IMR-90 (cell line): ENCODE data around the gene PI4K2B. TPM values are rescaled to one million over a fixed set of nuclear protein-coding genes. Genes with fewer than 3 reads are reported as not detected.

ENCODE experiments used
- ATAC-seq: fragments of 200-7000 bp; cut with Tn5 transposase; 2 replicates; pipeline ENCODE4 v1.9.1; 2020; ENCODE audit warnings: low read depth, mild to moderate bottlenecking, moderate library complexity
- BruUV-seq: library from RNA; stranded (reverse); fragments of 400-500 nt; replicated peaks from 2 replicates; lab custom pipeline; 2021; lab: Mats Ljungman, UMichigan
- CTCF ChIA-PET: fragments of 300-600 bp; formaldehyde crosslinking; extraction: SDS; loops from one replicate; lab custom pipeline; 2021; ENCODE audit warnings: antibody characterized with exemption; lab: Yijun Ruan, JAX
- POLR2A ChIA-PET: fragments of 300-600 bp; sonication (Branson Sonifier 250); formaldehyde crosslinking; loops from one replicate; lab custom pipeline; 2022; ENCODE audit warnings: antibody characterized with exemption; ENCODE audit not compliant: unreplicated experiment; lab: Charles Lee
- DNase-seq: peaks from one replicate; pipeline ENCODE4 v3.0.0; 2013
- H2AFZ ChIP-seq: replicated peaks from 2 replicates; pipeline ENCODE3; 2013; ENCODE audit warnings: low read length, mild to moderate bottlenecking; ENCODE audit not compliant: poor library complexity
- H2AK5ac ChIP-seq: 2 replicates; pipeline ENCODE4 v1.6.1; 2013; ENCODE audit warnings: low read depth, low read length, inconsistent platforms
- H2AK9ac ChIP-seq: replicated peaks from 2 replicates; pipeline ENCODE3; 2013; ENCODE audit warnings: mild to moderate bottlenecking, low read depth, low read length, moderate library complexity; ENCODE audit not compliant: poor library complexity
- H2BK120ac ChIP-seq: 2 replicates; pipeline ENCODE4 v1.6.1; 2013; ENCODE audit warnings: low read depth, low read length, inconsistent platforms
- H2BK15ac ChIP-seq: 3 replicates; pipeline ENCODE4 v1.6.1; 2013; ENCODE audit warnings: low read depth, low read length, inconsistent platforms
- H2BK20ac ChIP-seq: 2 replicates; pipeline ENCODE4 v1.6.1; 2013; ENCODE audit warnings: low read depth, mild to moderate bottlenecking, inconsistent platforms, low read length, moderate library complexity
- H2BK5ac ChIP-seq: 2 replicates; pipeline ENCODE4 v1.6.1; 2013; ENCODE audit warnings: mild to moderate bottlenecking, low read depth, low read length, inconsistent platforms; ENCODE audit not compliant: poor library complexity, severe bottlenecking
- H3K14ac ChIP-seq: replicated peaks from 2 replicates; pipeline ENCODE4 v1.6.1; 2013; ENCODE audit warnings: low read depth, low read length, inconsistent platforms
- H3K18ac ChIP-seq: 2 replicates; pipeline ENCODE4 v1.6.1; 2013; ENCODE audit warnings: low read depth, low read length, control low read depth
- H3K23ac ChIP-seq: 2 replicates; pipeline ENCODE4 v1.6.1; 2013; ENCODE audit warnings: low read depth, low read length, inconsistent platforms
- H3K27ac ChIP-seq: 2 replicates; pipeline ENCODE4 v1.5.1; 2013; ENCODE audit warnings: mild to moderate bottlenecking, control low read depth, low read length; ENCODE audit not compliant: insufficient read depth
- H3K27me3 ChIP-seq: 2 replicates; pipeline ENCODE4 v1.6.1; 2013; ENCODE audit warnings: low read length; ENCODE audit not compliant: control insufficient read depth, insufficient read depth
- H3K36me3 ChIP-seq: 2 replicates; pipeline ENCODE4 v1.6.1; 2013; ENCODE audit warnings: low read length, mixed read lengths; ENCODE audit not compliant: control insufficient read depth, insufficient read depth
- H3K4ac ChIP-seq: 2 replicates; pipeline ENCODE4 v1.6.1; 2013; ENCODE audit warnings: low read depth, low read length, inconsistent platforms
- H3K4me1 ChIP-seq: 2 replicates; pipeline ENCODE4 v1.6.1; 2013; ENCODE audit warnings: low read length, mixed read lengths; ENCODE audit not compliant: control insufficient read depth, insufficient read depth
- H3K4me2 ChIP-seq: 2 replicates; pipeline ENCODE4 v1.6.1; 2013; ENCODE audit warnings: low read depth, mild to moderate bottlenecking, control low read depth, low read length, moderate library complexity
- H3K4me3 ChIP-seq: 2 replicates; pipeline ENCODE4 v1.5.1; 2013; ENCODE audit warnings: low read depth, mild to moderate bottlenecking, control low read depth, low read length, moderate library complexity; ENCODE audit not compliant: insufficient read depth
- H3K56ac ChIP-seq: 2 replicates; pipeline ENCODE4 v1.6.1; 2013; ENCODE audit warnings: low read length, inconsistent platforms; ENCODE audit not compliant: insufficient read depth; ENCODE audit errors: extremely low read depth
- H3K79me1 ChIP-seq, 2 experiments: 2 replicates each; pipeline ENCODE4 v1.6.1; 2013; ENCODE audit warnings: low read length in 2 of 2, inconsistent platforms in 1 of 2, low read depth in 1 of 2
- H3K9ac ChIP-seq: 2 replicates; pipeline ENCODE4 v1.6.1; 2013; ENCODE audit warnings: low read depth, low read length, control low read depth
- H3K9me1 ChIP-seq: 2 replicates; pipeline ENCODE4 v1.6.1; 2013; ENCODE audit warnings: low read length, inconsistent platforms; ENCODE audit not compliant: insufficient read depth
- H3K9me3 ChIP-seq: 2 replicates; pipeline ENCODE4 v1.6.1; 2013; ENCODE audit warnings: low read length; ENCODE audit not compliant: control insufficient read depth, insufficient read depth
- H4K20me1 ChIP-seq: 2 replicates; pipeline ENCODE4 v1.6.1; 2013; ENCODE audit warnings: low read length, inconsistent platforms; ENCODE audit not compliant: insufficient read depth
- H4K5ac ChIP-seq: 2 replicates; pipeline ENCODE4 v1.6.1; 2013; ENCODE audit warnings: mild to moderate bottlenecking, low read depth, low read length, control low read depth
- H4K8ac ChIP-seq, 2 experiments: 2 replicates each; pipeline ENCODE4 v1.6.1; 2013; ENCODE audit warnings: low read depth in 2 of 2, low read length in 2 of 2, control low read depth in 1 of 2, inconsistent platforms in 1 of 2
- H4K91ac ChIP-seq: 2 replicates; pipeline ENCODE4 v1.6.1; 2013; ENCODE audit warnings: low read depth, low read length, inconsistent platforms; ENCODE audit not compliant: insufficient read depth
- BHLHE40 ChIP-seq: fragments of 150-350 bp; IDR thresholded peaks from 2 replicates; pipeline ENCODE4 v1.6.1; 2016; ENCODE audit warnings: mild to moderate bottlenecking, low read depth, low read length
- CEBPB ChIP-seq: IDR thresholded peaks from 2 replicates; pipeline ENCODE4 v1.6.1; 2012; ENCODE audit warnings: low read depth, low read length, improper control_type of control experiment
- CTCF ChIP-seq: conservative IDR thresholded peaks from 2 replicates; pipeline ENCODE4 v1.5.1; 2012; ENCODE audit warnings: mild to moderate bottlenecking, low read depth, low read length, improper control_type of control experiment
- ELK1 ChIP-seq: fragments of 150-350 bp; IDR thresholded peaks from 2 replicates; pipeline ENCODE4 v1.6.1; 2016; ENCODE audit warnings: low read depth, mild to moderate bottlenecking, low read length, moderate library complexity, borderline replicate concordance
- MAFK ChIP-seq: IDR thresholded peaks from 2 replicates; pipeline ENCODE4 v1.6.1; 2012; ENCODE audit warnings: low read depth, low read length, improper control_type of control experiment
- MAZ ChIP-seq: IDR thresholded peaks from 2 replicates; pipeline ENCODE4 v1.6.1; 2012; ENCODE audit warnings: low read depth, mild to moderate bottlenecking, low read length, improper control_type of control experiment, moderate library complexity, borderline replicate concordance
- MXI1 ChIP-seq: IDR thresholded peaks from 2 replicates; pipeline ENCODE4 v1.6.1; 2012; ENCODE audit warnings: low read depth, mild to moderate bottlenecking, low read length, moderate library complexity, borderline replicate concordance
- NFE2L2 ChIP-seq: fragments of 150-350 bp; IDR thresholded peaks from 2 replicates; pipeline ENCODE4 v1.6.1; 2016; ENCODE audit warnings: low read depth, mild to moderate bottlenecking, low read length
- RAD21 ChIP-seq: IDR thresholded peaks from 2 replicates; pipeline ENCODE4 v1.6.1; 2012; ENCODE audit warnings: low read length, improper control_type of control experiment
- RCOR1 ChIP-seq: IDR thresholded peaks from 2 replicates; pipeline ENCODE4 v1.6.1; 2012; ENCODE audit warnings: mild to moderate bottlenecking, low read length, improper control_type of control experiment; ENCODE audit not compliant: insufficient replicate concordance
- RFX5 ChIP-seq: IDR thresholded peaks from 2 replicates; pipeline ENCODE4 v1.8.0; 2012; ENCODE audit warnings: low read depth, mild to moderate bottlenecking, low read length, moderate library complexity
- SMC3 ChIP-seq: fragments of 150-350 bp; IDR thresholded peaks from 2 replicates; pipeline ENCODE4 v1.6.1; 2016; ENCODE audit warnings: low read depth, mild to moderate bottlenecking, antibody characterized with exemption, low read length, moderate library complexity
- USF2 ChIP-seq: fragments of 150-350 bp; IDR thresholded peaks from 2 replicates; pipeline ENCODE4 v1.6.1; 2017; ENCODE audit warnings: mild to moderate bottlenecking, antibody characterized with exemption, low read length, low read depth
- WGBS, 2 experiments: methylation state at CpG; one replicate each; pipeline versions ENCODE4 v1.1.5 to v1.1.7; 2013; ENCODE audit warnings: missing lambda C conversion rate in 2 of 2; ENCODE audit not compliant: insufficient read length in 1 of 2; ENCODE audit errors: extremely low coverage in 2 of 2; 5-methylcytosine and 5-hydroxymethylcytosine counted together
- dilution Hi-C: fragments of 300-500 bp; cut with HindIII; formaldehyde crosslinking; loops from one replicate; pipeline ENCODE4 v1.14.3; 2018; ENCODE audit warnings: low sequenced_read_pairs; ENCODE audit not compliant: unreplicated experiment
- in situ Hi-C: fragments of 300-500 bp; cut with MboI; formaldehyde crosslinking; loops from 3 replicates; pipeline ENCODE4 v1.14.3; 2019; ENCODE audit warnings: low sequenced_read_pairs, inconsistent platforms, mixed read lengths
- intact Hi-C: fragments of 100-400 bp; cut with micrococcal nuclease; formaldehyde crosslinking; loops from 2 replicates; pipeline ENCODE4 v1.10.0; 2022
- polyA plus RNA-seq, 3 experiments: library from polyadenylated mRNA; depleted of rRNA; stranded (reverse); fragments of >200 nt; gene quantifications; 2 replicates each; pipeline ENCODE4 v1.2.3, GENCODE V29; 2012; ENCODE audit warnings: low replicate concordance in 1 of 3
- total RNA-seq: library from RNA; depleted of rRNA; stranded (reverse); fragments of >200 nt; gene quantifications from 2 replicates; pipeline ENCODE4 v1.2.3, GENCODE V29; 2012

Gene PI4K2B
- total and polyA plus RNA-seq, 2 of the 4 experiments (the other 2 are of a cell fraction): 6.5 to 7.6 TPM

GRCh38 chr4:25207997-25208396, 25.8 kb upstream of the PI4K2B start:
- no peak for TF ChIP-seq MAZ
- no peak for TF ChIP-seq RCOR1
- TF ChIP-seq MXI1: no peak
- no peak for TF ChIP-seq MAFK
- no peak for TF ChIP-seq CEBPB
- TF ChIP-seq CTCF: no peak
- no peak for TF ChIP-seq BHLHE40
- no peak for TF ChIP-seq SMC3
- no peak for TF ChIP-seq RFX5
- TF ChIP-seq NFE2L2: no peak
- no peak for TF ChIP-seq USF2
- TF ChIP-seq ELK1: no peak
- TF ChIP-seq RAD21: no peak
- ChIA-PET CTCF (no interaction called here), POLR2A (no interaction called here)
- H3K36me3 ChIP-seq: no peaks in the 10 kb centered on the region
- no peak overlapping the region for H3K9ac ChIP-seq
- dilution Hi-C loops (no loop called here), in situ Hi-C loops (no loop called here), intact Hi-C loops (no loop called here)
- no peak overlapping the region for H3K56ac ChIP-seq
- no peak overlapping the region for H4K8ac ChIP-seq
- no peak overlapping the region for H2BK20ac ChIP-seq
- no peak overlapping the region for H3K4me3 ChIP-seq
- no peak overlapping the region for H3K4ac ChIP-seq
- H3K4me1 ChIP-seq: no peaks in the 10 kb centered on the region
- H3K9me1 ChIP-seq: no peaks in the 10 kb centered on the region
- no CpG with 5 or more reads among the region's 1 CpG for WGBS, 2 experiments
- no peak overlapping the region for H2AFZ ChIP-seq
- H2AK9ac ChIP-seq: no peak overlapping the region
- H4K5ac ChIP-seq: no peak overlapping the region
- no peak overlapping the region for H2BK15ac ChIP-seq
- H3K79me1 ChIP-seq: no peaks in the 10 kb centered on the region
- no peak for ATAC-seq
- H3K4me2 ChIP-seq: no peak overlapping the region
- H3K23ac ChIP-seq: no peak overlapping the region
- no peaks in the 10 kb centered on the region for H4K20me1 ChIP-seq
- BruUV-seq: no TSS peak
- no peak overlapping the region for H3K27ac ChIP-seq
- DNase-seq: no peak
- no peak overlapping the region for H3K14ac ChIP-seq
- H3K27me3 ChIP-seq: peaks cover 4% of the 10 kb centered on the region
- no peaks in the 10 kb centered on the region for H3K9me3 ChIP-seq
- no peak overlapping the region for H4K91ac ChIP-seq
- no peak overlapping the region for H2BK120ac ChIP-seq
- H2AK5ac ChIP-seq: no peak overlapping the region
- H3K18ac ChIP-seq: no peak overlapping the region
- H2BK5ac ChIP-seq: no peak overlapping the region
